ENCODE results near the gene PTPRT.

Gene PTPRT

DNA sequence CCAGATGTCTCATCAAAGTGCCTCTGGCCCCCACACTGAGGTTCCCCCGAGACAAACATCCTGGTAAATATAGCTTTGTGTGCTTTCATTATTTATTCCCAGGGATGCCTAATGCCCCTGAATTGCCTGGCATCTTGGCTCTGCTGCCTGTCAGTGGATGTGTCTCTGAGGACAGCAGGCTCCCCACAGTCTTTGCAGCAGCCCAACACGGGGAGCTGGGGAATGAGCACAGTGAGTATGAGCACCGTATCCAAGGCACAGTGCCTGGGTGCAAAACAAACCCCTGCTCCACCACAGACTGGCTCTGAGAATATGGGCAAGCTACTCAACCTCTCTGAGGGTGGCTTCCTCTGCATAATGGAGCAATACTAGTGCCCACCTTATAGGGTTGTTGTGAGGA lies 165.9 kb downstream of the PTPRT start:
- Histone ChIP-seq H3K4me1 (no peaks in the 10 kb centered on the region), H3K4me3 (no peak overlapping the region), H3K27me3 (no peaks in the 10 kb centered on the region), H3K36me3 (no peaks in the 10 kb centered on the region), H3K27ac (no peak overlapping the region), H3K9me3 (no peaks in the 10 kb centered on the region)
- intact Hi-C loops (cut with DNase I; ENCODE audit: low total_unique reads), result no loop called here
- no peak for TF ChIP-seq CTCF (IDR thresholded peaks at IDR 0.05)
- no peak for DNase-seq

DNA sequence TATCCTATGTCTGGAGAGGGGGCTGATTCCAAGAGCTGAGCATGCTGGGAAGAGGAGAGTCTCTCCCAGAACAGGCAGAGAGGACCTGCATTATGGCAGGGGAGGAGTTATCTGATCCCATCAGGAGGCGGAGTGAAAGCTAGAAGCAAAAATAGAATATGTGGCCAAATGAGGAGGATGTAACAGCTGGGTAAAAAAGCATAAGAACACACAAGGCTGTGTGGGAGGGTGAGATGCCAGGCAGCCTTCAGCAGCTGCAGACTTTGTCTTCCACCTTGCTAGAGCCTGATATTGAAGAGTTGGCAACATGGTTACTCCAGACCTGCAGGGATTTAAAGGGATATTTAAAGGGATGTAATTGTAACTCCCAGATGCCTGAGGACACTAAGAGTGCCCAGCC lies 167.1 kb downstream of the PTPRT start:
- no peak for DNase-seq

GRCh38 chr20:43022081-43022480 lies 167.6 kb downstream of the PTPRT start:
- intact Hi-C loops (cut with DNase I; ENCODE audit: low total_unique reads), result no loop called here
- no peaks in the 10 kb centered on the region for H3K4me1 ChIP-seq
- no peak for DNase-seq
- no peak overlapping the region for H3K4me3 ChIP-seq
- H3K27ac ChIP-seq, result no peak overlapping the region
- no peaks in the 10 kb centered on the region for H3K9me3 ChIP-seq
- TF ChIP-seq CTCF (IDR thresholded peaks at IDR 0.05), result no peak
- no peaks in the 10 kb centered on the region for H3K36me3 ChIP-seq
- no peaks in the 10 kb centered on the region for H3K27me3 ChIP-seq

More for the DNA sequence above, 167.1 kb downstream of the PTPRT start:
- Histone ChIP-seq H3K4me1 (no peaks in the 10 kb centered on the region), H3K27me3 (no peaks in the 10 kb centered on the region), H3K27ac (no peak overlapping the region), H3K9me3 (no peaks in the 10 kb centered on the region), H3K36me3 (no peaks in the 10 kb centered on the region), H3K4me3 (no peak overlapping the region)
- intact Hi-C loops (cut with DNase I; ENCODE audit: low total_unique reads), result no loop called here
- no peak for TF ChIP-seq CTCF (IDR thresholded peaks at IDR 0.05)

DNA sequence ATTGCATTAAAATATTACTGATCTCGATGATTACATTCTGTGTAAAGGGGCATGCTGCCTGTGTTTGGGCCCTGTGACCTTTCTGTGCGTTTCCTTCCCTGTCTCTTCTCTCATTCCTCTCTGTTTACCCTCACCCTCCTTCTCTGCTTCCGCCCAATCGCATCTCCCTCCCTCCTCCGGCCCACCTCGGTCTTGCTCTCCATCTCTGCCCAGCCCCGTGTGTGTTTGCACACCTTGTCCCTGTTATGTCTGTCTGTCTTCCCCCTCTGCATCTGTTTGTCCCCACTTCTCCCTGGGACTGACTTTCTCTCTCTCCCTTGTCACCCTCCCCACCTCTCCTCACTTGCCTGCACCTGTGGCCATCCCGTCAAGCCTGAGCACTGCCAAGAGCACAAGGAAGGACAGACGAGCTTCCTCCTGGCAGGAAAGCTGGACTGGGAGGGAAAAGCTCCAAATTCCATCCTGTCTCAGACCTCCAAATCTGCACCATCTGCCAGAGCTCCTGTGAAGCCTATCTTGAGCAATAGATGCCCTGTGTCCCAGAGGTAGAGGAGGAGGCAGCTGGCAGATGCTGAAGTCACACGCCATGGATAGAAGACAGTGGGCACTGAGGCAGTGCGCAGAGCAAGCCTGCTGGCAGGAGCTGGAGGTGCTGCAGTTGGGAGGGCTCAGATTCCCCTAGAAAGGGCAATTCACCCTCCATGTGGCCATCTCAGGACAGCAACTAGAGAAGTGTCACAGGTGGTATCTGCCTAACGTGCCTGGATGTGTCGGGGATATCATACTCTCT lies 172.3 kb downstream of the PTPRT start:
- Histone ChIP-seq H3K27me3 (no peaks in the 10 kb centered on the region), H3K4me3 (no peak overlapping the region), H3K9me3 (no peaks in the 10 kb centered on the region), H3K4me1 (no peaks in the 10 kb centered on the region), H3K27ac (no peak overlapping the region), H3K36me3 (no peaks in the 10 kb centered on the region)
- intact Hi-C loops (cut with DNase I; ENCODE audit: low total_unique reads), result no loop called here
- DNase-seq, result no peak
- no peak for TF ChIP-seq CTCF (IDR thresholded peaks at IDR 0.05)

- H3K4me1 ChIP-seq, result no peaks in the 10 kb centered on the region
- no peak overlapping the region for H3K4me3 ChIP-seq
- H3K27ac ChIP-seq, result no peak overlapping the region
- no peaks in the 10 kb centered on the region for H3K9me3 ChIP-seq
- no peak for TF ChIP-seq CTCF (IDR thresholded peaks at IDR 0.05)
- intact Hi-C loops (cut with DNase I; ENCODE audit: low total_unique reads), result no loop called here
- H3K27me3 ChIP-seq, result no peaks in the 10 kb centered on the region
- no peak for DNase-seq
- no peaks in the 10 kb centered on the region for H3K36me3 ChIP-seq
Measured at GRCh38 chr20:43016257-43016656, 173.4 kb downstream of the PTPRT start.
